Upper lobe of left lung (tissue), 4 donors: ENCODE results near the gene CIAO2B.

Source experiments
- CTCF ChIP-seq, 6 experiments: fragments of 450-650 bp in 4 of 6; fragments of 200-600 bp in 2 of 6; sonication (generic) in 2 of 6; IDR thresholded peaks; one replicate each; pipeline ENCODE4 v1.5.1; 2016 to 2019; ENCODE audit warnings: antibody characterized with exemption in 6 of 6
- EP300 ChIP-seq, 4 donors: sonication (generic); formaldehyde crosslinking; IDR thresholded peaks; one replicate each; pipeline ENCODE4 v1.5.1; 2017; ENCODE audit warnings: antibody characterized with exemption in 4 of 4, control low read depth in 2 of 4
- POLR2A ChIP-seq, 4 donors: fragments of 450-650 bp; IDR thresholded peaks; one replicate each; pipeline ENCODE4 v1.5.1; 2016 to 2017; ENCODE audit warnings: antibody characterized with exemption in 4 of 4, mild to moderate bottlenecking in 2 of 4
- POLR2AphosphoS5 ChIP-seq, 2 donors: sonication (generic); formaldehyde crosslinking; IDR thresholded peaks; one replicate each; pipeline ENCODE4 v1.5.1; 2017; ENCODE audit warnings: antibody characterized with exemption in 2 of 2

GRCh38 chr16:66891797-66892196 is 42.4 kb downstream of the CIAO2B start:
- no peak for TF ChIP-seq CTCF (IDR thresholded peaks at IDR 0.05)
- TF ChIP-seq POLR2AphosphoS5 (IDR thresholded peaks at IDR 0.05): no peak
- TF ChIP-seq POLR2A (IDR thresholded peaks at IDR 0.05): no peak
- no peak for TF ChIP-seq EP300 (IDR thresholded peaks at IDR 0.05)
